Heart left ventricle (tissue), 13 donors: Measurements from ENCODE around the gene BRD1.

Source experiments
- CTCF ChIP-seq, 12 donors: fragments of 200-600 bp; sonication (generic) in 4 of 12; IDR thresholded peaks; one replicate each; pipeline versions ENCODE4 v1.5.0 to v1.8.0; 2018 to 2022; ENCODE audit warnings: antibody characterized with exemption in 12 of 12, mild to moderate bottlenecking in 5 of 12
- POLR2A ChIP-seq, 2 donors: fragments of 450-650 bp; IDR thresholded peaks; one replicate each; pipeline ENCODE4 v1.6.1; 2017; ENCODE audit warnings: antibody characterized with exemption in 2 of 2, mild to moderate bottlenecking in 2 of 2, moderate library complexity in 2 of 2
- donor health status: ischemic (EF 13 %, LVEDD 7.1; RV severe dilation, severe dysfunction).
- donor health status: DM: no; HTN: yes; CAD: no.
- donor health status: DM: no; HTN: no; CAD: no.
- donor health status: ischemic (EF 25% LVEDD 6.9; RV normal size, moderate dysfunction).
- donor health status: ischemic (EF 25% LVEDD 5.7; RV mildly dilated, moderate dysfunction).
- donor health status: ischemic (EF 35%, LVEDD 5.7; RV mildly dilated, moderate dysfunction).
- donor health status: nonischemic (EF 11% LVEDD 7.7; RV severe dilation, severe dysfunction).
- donor health status: DM: yes; HTN: yes; CAD: no.
- donor health status: PGD.
- donor health status: ischemic (EF 29% LVEDD 5.4; RV normal size, mild dysfunction).
- donor health status: nonischemic (EF 23%, LVEDD 6.1; RV moderate dilation, normal function).

- no peak for TF ChIP-seq CTCF (IDR thresholded peaks at IDR 0.05)
- TF ChIP-seq POLR2A (IDR thresholded peaks at IDR 0.05): no peak
Measured at GRCh38 chr22:49826603-49827270, 936 bp downstream of the BRD1 start.
